ENCODE data around the gene STK10.
"Not testable (repeated sequence)": the region's sequence is repeated elsewhere in the genome, so short reads cannot be mapped to it uniquely, and the experiment has no call there.

The STK10 gene

GRCh38 chr5:172051643-172052339 lies 136.2 kb downstream of the STK10 start:
- no peak for DNase-seq

GRCh38 chr5:172050080-172050479 lies 137.9 kb downstream of the STK10 start:
- no peak for DNase-seq

GRCh38 chr5:172049226-172049796 lies 138.7 kb downstream of the STK10 start:
- DNase-seq, result no peak

- DNase-seq, result no peak
Observed at GRCh38 chr5:172048539-172049101, 139.4 kb downstream of the STK10 start.

GRCh38 chr5:172048170-172048422 lies 139.9 kb downstream of the STK10 start:
- DNase-seq, result no peak

- no peak for DNase-seq
Observed at GRCh38 chr5:172046593-172046992, 141.4 kb downstream of the STK10 start.

GRCh38 chr5:172045315-172045632 lies 142.8 kb downstream of the STK10 start:
- DNase-seq, result no peak

GRCh38 chr5:172044631-172045314 lies 143.3 kb downstream of the STK10 start:
- no peak for DNase-seq

GRCh38 chr5:172043865-172044264 lies 144.2 kb downstream of the STK10 start:
- no peak for DNase-seq

GRCh38 chr5:172042183-172042582 lies 145.8 kb downstream of the STK10 start:
- DNase-seq, result no peak

- no peak for DNase-seq
Observed at GRCh38 chr5:172038167-172038566, 149.9 kb downstream of the STK10 start.

GRCh38 chr5:172035049-172035448 lies 153.0 kb downstream of the STK10 start:
- no peak for DNase-seq

- DNase-seq, result no peak
Observed at GRCh38 chr5:172031894-172032461, 156.0 kb downstream of the STK10 start.

- DNase-seq, result no peak
Observed at GRCh38 chr5:172029876-172030275, 158.1 kb downstream of the STK10 start.

- DNase-seq, result no peak
Observed at GRCh38 chr5:172028167-172028566, 159.9 kb downstream of the STK10 start.

GRCh38 chr5:172020110-172020786 lies 167.8 kb downstream of the STK10 start:
- DNase-seq, result not testable (repeated sequence)

GRCh38 chr5:172015346-172015745 lies 172.7 kb downstream of the STK10 start:
- DNase-seq, result no peak

GRCh38 chr5:172010278-172010677 lies 177.7 kb downstream of the STK10 start:
- DNase-seq, result no peak

GRCh38 chr5:172009536-172010270 lies 178.3 kb downstream of the STK10 start:
- no peak for DNase-seq

GRCh38 chr5:172008689-172009141 lies 179.3 kb downstream of the STK10 start:
- DNase-seq, result no peak

GRCh38 chr5:172008111-172008455 lies 179.9 kb downstream of the STK10 start:
- no peak for DNase-seq

- no peak for DNase-seq
Observed at GRCh38 chr5:172007175-172008110, 180.6 kb downstream of the STK10 start.
